H54 (cell line): ENCODE data around the gene POLA2.

ENCODE experiments used
- DNase-seq: peaks from one replicate; pipeline ENCODE4 v3.0.0; 2011; ENCODE audit warnings: low spot score, mixed read lengths; ENCODE audit not compliant: insufficient read length
- FAIRE-seq: peaks from 3 replicates; lab custom pipeline; 2011; peaks lifted over from hg19 to GRCh38; lab: Jason Lieb, UNC
- POLR2A ChIP-seq: IDR thresholded peaks from 2 replicates; pipeline ENCODE4 v1.6.1; 2011; ENCODE audit warnings: low read depth, mild to moderate bottlenecking, low read length

POLA2 gene

DNA sequence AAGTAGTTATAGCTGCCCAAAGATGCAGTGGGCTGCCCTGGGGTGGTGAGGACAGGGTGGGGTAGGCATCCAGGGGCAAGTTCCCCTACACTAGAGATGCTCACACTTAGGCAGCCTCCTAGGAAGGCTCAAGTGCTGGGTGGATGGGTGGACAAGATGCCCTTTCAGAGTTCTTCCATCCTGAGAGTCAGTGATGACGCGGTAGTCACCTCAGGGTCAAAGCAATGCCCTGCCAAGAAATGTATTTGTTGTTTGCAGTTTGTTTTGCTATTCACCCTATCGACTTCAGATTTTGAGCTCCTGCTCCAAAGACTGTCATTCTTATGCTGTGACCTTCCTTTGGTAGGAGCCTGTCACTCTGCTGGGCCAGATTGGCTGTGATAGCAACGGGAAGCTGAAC, 18.9 kb downstream of the POLA2 start:
- DNase-seq (no peak), FAIRE-seq (no peak)
- no peak for TF ChIP-seq POLR2A

DNA sequence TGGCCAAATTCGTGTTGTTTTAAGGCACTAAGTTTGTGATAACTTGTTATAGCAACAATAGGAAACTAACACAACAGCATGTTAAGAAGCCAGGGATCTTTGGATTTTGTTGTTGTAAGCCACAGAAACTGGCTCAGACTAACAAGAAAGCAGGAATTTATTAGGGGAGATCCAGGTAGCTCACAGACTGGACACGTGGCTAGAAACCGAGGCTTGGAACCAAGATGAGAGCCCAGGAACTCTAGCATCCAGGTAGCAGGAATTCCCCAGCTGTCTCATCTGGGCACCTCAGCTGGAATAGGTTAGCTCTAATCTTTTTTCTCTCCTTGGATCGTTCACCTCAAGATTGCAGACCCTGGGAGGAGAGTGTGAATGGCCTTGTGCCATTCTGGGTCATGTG, 24.9 kb downstream of the POLA2 start:
- FAIRE-seq = no peak
- no peak for TF ChIP-seq POLR2A

GRCh38 chr11:65287601-65288000, 25.8 kb downstream of the POLA2 start:
- no peak for DNase-seq
- no peak for TF ChIP-seq POLR2A
- FAIRE-seq = no peak

More for the DNA sequence above, 24.9 kb downstream of the POLA2 start:
- no peak for DNase-seq

GRCh38 chr11:65288706-65289536, 27.2 kb downstream of the POLA2 start:
- DNase-seq (no peak), FAIRE-seq (no peak)
- TF ChIP-seq POLR2A = no peak

GRCh38 chr11:65290448-65291165, 28.8 kb downstream of the POLA2 start:
- TF ChIP-seq POLR2A = no peak
- no peak for FAIRE-seq
- DNase-seq = no peak

- DNase-seq = no peak
- no peak for TF ChIP-seq POLR2A
- no peak for FAIRE-seq
Observed at GRCh38 chr11:65291613-65292012, 29.9 kb downstream of the POLA2 start.

- no peak for TF ChIP-seq POLR2A
- no peak for FAIRE-seq
- no peak for DNase-seq
Observed at GRCh38 chr11:65292890-65293289, 31.1 kb downstream of the POLA2 start.

GRCh38 chr11:65293909-65294381, 32.2 kb downstream of the POLA2 start:
- DNase-seq = no peak
- no peak for FAIRE-seq
- no peak for TF ChIP-seq POLR2A

DNA sequence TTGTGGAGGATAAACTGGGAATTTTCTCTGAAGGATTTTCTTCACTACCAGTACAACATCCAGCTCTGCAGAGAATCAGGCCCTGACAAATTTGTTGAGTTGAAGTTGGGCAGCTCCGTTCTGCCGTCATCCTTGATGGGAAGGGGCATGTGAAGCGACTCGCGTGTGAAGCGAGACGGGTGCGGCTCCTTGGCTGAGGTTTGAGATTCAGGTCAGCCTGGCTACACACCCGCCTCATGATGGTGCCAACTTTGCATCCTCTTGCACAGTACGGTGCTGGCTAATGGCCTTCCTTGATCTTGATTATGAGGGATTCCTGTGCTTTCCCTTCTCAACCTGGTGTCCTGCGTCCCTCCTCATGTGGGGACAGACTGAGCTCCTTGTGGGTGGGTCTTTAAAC, 33.2 kb downstream of the POLA2 start:
- no peak for TF ChIP-seq POLR2A
- no peak for FAIRE-seq
- DNase-seq = no peak

- no peak for TF ChIP-seq POLR2A
- DNase-seq (no peak), FAIRE-seq (no peak)
Observed at GRCh38 chr11:65295571-65296341, 34.0 kb downstream of the POLA2 start.

- FAIRE-seq (no peak), DNase-seq (no peak)
- no peak for TF ChIP-seq POLR2A
Observed at GRCh38 chr11:65297026-65297672, 35.4 kb downstream of the POLA2 start.

- TF ChIP-seq POLR2A = no peak
- FAIRE-seq (no peak), DNase-seq (no peak)
Observed at GRCh38 chr11:65298131-65298535, 36.4 kb downstream of the POLA2 start.

- FAIRE-seq (no peak), DNase-seq (no peak)
- no peak for TF ChIP-seq POLR2A
Observed at GRCh38 chr11:65298655-65299179, 37.0 kb downstream of the POLA2 start.

DNA sequence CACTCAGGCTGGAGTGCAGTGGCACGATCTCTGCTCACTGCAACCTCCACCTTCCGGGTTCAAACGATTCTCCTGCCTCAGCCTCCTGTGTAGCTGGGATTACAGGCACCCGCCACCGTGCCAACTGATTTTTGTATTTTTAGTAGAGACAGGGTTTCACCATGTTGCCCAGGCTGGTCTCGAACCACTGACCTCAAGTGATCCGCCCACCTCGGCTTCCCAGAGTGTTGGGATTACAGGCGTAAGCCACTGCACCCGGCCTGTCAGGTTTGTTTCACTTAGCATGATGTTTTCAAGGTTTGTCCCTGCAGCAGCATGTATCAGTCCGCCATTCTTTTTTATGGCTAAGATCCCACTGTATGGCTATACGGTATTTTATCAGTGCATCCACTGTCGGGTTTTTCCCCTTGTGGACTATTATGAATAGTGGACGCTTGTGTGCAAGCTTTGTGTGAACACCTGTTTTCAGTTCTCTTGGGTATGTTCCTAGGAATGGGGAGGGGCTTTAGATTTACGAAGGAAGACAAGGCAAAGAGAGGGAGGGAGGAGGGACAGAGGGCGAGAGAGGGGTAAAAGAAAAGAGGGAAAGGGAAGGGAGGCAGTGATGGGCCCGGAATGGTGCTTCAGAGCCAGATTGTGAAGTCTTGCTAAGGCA, 39.0 kb downstream of the POLA2 start:
- no peak for FAIRE-seq
- TF ChIP-seq POLR2A = no peak
- no peak for DNase-seq
